Upper lobe of left lung (tissue), 4 donors: ENCODE measurements around the gene RGL1.

Experiments used
- CTCF ChIP-seq, 6 experiments: fragments of 450-650 bp in 4 of 6; fragments of 200-600 bp in 2 of 6; sonication (generic) in 2 of 6; IDR thresholded peaks; one replicate each; pipeline ENCODE4 v1.5.1; 2016 to 2019; ENCODE audit warnings: antibody characterized with exemption in 6 of 6
- POLR2A ChIP-seq, 4 donors: fragments of 450-650 bp; IDR thresholded peaks; one replicate each; pipeline ENCODE4 v1.5.1; 2016 to 2017; ENCODE audit warnings: antibody characterized with exemption in 4 of 4, mild to moderate bottlenecking in 2 of 4
- POLR2AphosphoS5 ChIP-seq, 2 donors: sonication (generic); formaldehyde crosslinking; IDR thresholded peaks; one replicate each; pipeline ENCODE4 v1.5.1; 2017; ENCODE audit warnings: antibody characterized with exemption in 2 of 2

GRCh38 chr1:183783342-183783741, 21.6 kb upstream of the RGL1 start:
- TF ChIP-seq POLR2A (IDR thresholded peaks at IDR 0.05) (no peak), CTCF (IDR thresholded peaks at IDR 0.05) (no peak), POLR2AphosphoS5 (IDR thresholded peaks at IDR 0.05) (no peak)
